Omental fat pad (tissue), 4 donors: ENCODE measurements around the gene CIAO1. TPM values are rescaled to one million over a fixed set of nuclear protein-coding genes. Genes with fewer than 3 reads are reported as not detected.

Source experiments
- ATAC-seq: fragments of 150-250 bp; one replicate; pipeline ENCODE4 v1.9.1; 2016; ENCODE audit warnings: mild to moderate bottlenecking, moderate library complexity; ENCODE audit not compliant: low FRiP score
- DNase-seq: peaks from one replicate; pipeline ENCODE4 v3.0.0-alpha.2; 2019; ENCODE audit warnings: low spot score
- CTCF ChIP-seq, 3 donors: fragments of 450-650 bp; IDR thresholded peaks; one replicate each; pipeline ENCODE4 v1.5.1; 2016 to 2017; ENCODE audit warnings: antibody characterized with exemption in 3 of 3, mild to moderate bottlenecking in 3 of 3, moderate library complexity in 2 of 3
- total RNA-seq, 4 donors: library from RNA; depleted of rRNA; stranded (reverse); fragments of >200 nt; gene quantifications; one replicate each; pipeline ENCODE4 v1.1.0, GENCODE V29; 2016

CIAO1 gene
- total RNA-seq, 4 donors from 2014 or later, result 80.9 to 117 (median 105) TPM

GRCh38 chr2:96233880-96234316 is 32.1 kb upstream of the CIAO1 start:
- no peak for TF ChIP-seq CTCF (IDR thresholded peaks at IDR 0.05)
- no peak for ATAC-seq
- DNase-seq, result no peak

DNA sequence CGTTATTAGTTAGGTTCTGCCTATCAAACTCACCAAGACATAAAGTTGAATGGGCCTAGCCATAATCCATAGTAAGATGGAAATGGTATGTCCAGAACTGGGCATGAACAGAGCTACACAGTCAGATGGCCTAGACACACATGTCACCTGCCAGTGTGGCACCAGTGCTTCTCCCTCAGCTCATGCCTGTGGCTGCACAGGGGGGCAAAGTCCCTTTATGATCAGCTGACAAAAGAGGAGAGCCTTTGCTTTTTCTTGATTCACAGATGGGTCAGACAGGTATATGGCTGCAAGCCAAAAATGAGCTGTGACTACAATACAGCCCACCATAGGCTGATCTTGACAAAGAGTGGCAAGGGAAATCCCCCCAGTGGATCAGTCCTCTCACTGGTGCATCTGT is 29.1 kb upstream of the CIAO1 start:
- ATAC-seq (no peak), DNase-seq (no peak)
- no peak for TF ChIP-seq CTCF (IDR thresholded peaks at IDR 0.05)

DNA sequence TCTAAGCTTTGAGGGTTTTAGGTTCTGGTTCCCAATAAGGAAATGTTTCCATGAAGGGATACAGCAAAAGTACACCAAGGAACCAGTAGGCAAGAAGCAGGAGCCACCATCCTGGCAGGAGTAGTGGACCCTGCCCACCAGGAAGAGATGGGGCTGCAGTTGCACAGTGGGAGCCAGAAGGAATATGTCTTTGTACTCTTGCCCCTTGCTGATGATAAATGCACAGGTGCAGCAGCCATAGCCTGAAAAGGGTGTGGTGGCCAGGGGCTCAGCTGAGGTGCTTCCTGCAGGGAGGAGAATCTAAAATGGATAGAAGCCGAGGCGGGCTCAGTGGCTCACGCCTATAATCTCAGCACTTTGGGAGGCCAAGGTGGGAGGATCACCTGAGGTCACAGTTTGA is 27.8 kb upstream of the CIAO1 start:
- no peak for ATAC-seq
- no peak for DNase-seq
- no peak for TF ChIP-seq CTCF (IDR thresholded peaks at IDR 0.05)

DNA sequence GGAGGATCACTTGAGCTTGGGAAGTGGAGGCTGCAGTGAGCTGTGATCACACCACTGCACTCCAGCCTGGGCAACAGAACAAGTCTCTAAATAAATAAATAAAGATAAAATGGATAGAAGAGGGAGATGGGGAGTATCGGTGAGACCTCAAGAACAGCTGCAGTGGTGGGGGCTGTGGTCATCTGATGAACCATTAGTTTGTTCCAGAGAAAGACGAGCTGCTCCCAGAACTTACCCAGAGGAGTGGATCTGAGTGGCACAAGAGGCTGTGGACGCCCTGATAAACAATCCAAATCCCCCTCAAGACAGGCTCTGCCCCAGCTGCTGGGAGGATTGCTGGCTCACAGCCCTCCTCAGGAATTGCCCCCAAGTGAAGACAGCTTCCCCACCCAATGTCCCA is 26.9 kb upstream of the CIAO1 start:
- TF ChIP-seq CTCF (IDR thresholded peaks at IDR 0.05), result no peak
- ATAC-seq, result no peak

DNA sequence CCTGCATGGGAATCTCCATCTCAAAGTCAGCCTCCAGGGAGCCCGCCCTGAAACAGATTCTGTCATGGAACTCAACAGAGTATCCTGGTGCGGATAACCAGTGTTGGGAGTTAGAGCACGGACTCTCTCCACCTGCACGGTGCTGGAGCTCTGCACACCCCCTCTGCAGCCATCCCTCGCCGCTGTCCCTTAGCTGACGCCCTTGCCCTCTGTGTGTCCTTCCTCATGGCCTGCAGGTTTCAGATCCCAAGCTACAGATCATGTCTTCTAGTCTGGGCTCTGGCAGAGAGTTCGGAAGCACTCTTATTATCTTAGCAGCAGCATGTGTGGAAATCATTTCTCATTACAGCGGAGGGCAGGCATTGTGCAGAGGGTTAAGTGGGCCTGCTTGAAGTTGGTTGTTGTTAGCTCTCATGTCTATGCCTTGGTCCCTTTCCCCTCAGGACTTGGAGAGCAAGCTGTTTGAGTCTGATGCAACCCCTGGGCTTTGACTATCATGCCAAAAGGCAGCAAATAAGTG is 26.2 kb upstream of the CIAO1 start:
- TF ChIP-seq CTCF (IDR thresholded peaks at IDR 0.05), result no peak
- ATAC-seq (no peak), DNase-seq (no peak)

More for the DNA sequence above, 26.9 kb upstream of the CIAO1 start:
- no peak for DNase-seq

- DNase-seq, result no peak
- no peak for ATAC-seq
- no peak for TF ChIP-seq CTCF (IDR thresholded peaks at IDR 0.05)
Observed at GRCh38 chr2:96240341-96241038, 25.5 kb upstream of the CIAO1 start.

GRCh38 chr2:96241227-96241626 is 24.8 kb upstream of the CIAO1 start:
- ATAC-seq, result no peak
- TF ChIP-seq CTCF (IDR thresholded peaks at IDR 0.05), result no peak

More at GRCh38 chr2:96241227-96241626, 24.8 kb upstream of the CIAO1 start:
- no peak for DNase-seq
